ENCODE results near the gene SFI1.
"Not testable (repeated sequence)": the region's sequence is repeated elsewhere in the genome, so short reads cannot be mapped to it uniquely, and the experiment has no call there.

Gene SFI1

DNA sequence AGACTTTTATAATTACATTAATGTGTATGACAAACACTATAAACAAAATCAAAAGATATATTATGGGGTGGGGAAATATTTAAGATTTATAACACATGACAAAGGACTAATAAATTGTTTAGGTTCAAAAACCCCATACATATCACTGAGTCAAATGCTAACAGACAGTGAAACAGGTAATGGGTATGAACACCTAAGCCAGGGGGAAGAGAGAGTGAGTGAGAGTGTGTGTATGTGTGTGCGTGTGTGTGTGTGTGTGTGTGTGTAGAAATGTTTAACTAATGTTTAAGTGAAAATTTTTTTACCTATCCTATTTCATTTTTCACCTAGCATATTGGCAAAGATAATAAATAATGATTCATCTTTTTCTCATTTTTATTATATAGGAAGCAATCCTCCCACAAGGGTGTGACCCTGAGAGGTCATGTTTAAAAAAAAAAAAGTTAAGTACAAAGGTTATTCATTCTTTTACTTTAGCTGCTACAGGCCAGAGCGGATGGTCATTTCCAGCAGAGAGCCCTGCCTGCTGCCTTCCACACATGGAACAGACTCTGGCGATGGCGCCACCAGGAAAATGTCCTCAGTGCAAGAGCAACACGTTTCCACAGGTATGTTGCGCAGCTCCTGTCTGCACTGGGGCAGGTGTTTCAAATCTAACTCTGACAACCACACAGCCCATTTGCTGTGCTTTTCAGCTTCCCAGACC, 92.8 kb downstream of the SFI1 start:
- DNase-seq (ENCODE audit: low read depth), result no peak

DNA sequence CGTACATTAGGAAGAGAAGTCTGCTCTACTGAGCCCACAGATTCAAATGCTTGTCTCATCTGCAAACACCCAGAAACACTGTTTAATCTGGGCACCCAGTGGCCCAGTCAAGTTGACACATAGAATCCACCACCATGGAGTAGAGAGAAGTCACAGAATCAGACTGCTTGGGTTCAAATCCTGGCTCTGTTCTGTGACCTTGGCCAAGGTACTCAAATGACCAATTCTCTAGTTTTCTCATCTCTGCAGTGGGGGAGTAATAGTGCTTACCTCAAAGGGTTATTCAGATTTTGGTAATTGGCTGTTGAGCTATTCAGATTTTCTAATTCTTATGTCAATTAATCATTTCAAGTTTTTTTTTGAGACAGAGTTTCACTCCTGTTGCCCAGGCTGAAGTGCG, 93.8 kb downstream of the SFI1 start:
- not testable (repeated sequence) for DNase-seq (ENCODE audit: low read depth)

- DNase-seq (ENCODE audit: low read depth), result no peak
Observed at GRCh38 chr22:31595271-31595670, 98.9 kb downstream of the SFI1 start.

- no peak for DNase-seq (ENCODE audit: low read depth)
Observed at GRCh38 chr22:31602259-31602952, 106.1 kb downstream of the SFI1 start.

DNA sequence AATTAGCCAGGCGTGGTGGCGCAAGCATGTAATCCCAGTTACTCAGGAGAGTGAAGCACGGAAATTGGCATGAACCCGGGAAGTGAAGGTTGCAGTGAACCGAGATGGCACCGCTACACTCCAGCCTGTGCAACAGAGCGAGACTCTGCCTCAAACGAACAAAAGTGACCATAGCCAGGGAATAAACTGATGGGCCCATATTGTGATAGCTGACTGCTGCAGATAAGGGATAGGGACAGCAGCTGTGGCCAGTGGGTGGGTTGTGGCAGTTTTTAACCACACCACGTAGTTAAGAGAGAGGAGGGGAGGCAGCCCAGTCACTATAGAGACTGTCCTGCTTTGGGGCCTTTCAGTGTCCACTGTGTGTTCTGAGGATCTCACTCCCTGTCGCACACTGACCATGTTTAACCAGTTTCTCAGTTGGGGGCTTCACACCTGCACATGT, 106.8 kb downstream of the SFI1 start:
- DNase-seq (ENCODE audit: low read depth), result no peak

DNA sequence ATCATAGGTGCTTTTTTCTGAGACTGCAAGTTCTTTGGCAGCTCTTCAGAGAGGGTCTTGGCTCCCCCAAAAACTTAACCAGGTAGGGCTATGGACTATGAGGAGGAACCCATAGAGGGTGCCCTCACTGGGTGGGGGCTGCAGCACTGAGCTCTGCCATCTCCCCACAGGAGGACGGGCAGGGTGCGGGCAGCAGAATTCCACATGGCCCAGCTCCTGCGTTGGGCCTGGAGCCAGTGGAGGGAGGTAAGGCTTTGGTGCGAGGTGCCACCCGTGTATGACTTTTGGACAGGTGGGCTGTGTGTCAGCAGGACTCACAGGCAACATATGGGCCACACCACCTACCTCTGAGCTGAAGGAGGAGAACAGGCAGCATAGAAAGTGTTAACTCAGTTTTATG, 107.2 kb downstream of the SFI1 start:
- no peak for DNase-seq (ENCODE audit: low read depth)

DNA sequence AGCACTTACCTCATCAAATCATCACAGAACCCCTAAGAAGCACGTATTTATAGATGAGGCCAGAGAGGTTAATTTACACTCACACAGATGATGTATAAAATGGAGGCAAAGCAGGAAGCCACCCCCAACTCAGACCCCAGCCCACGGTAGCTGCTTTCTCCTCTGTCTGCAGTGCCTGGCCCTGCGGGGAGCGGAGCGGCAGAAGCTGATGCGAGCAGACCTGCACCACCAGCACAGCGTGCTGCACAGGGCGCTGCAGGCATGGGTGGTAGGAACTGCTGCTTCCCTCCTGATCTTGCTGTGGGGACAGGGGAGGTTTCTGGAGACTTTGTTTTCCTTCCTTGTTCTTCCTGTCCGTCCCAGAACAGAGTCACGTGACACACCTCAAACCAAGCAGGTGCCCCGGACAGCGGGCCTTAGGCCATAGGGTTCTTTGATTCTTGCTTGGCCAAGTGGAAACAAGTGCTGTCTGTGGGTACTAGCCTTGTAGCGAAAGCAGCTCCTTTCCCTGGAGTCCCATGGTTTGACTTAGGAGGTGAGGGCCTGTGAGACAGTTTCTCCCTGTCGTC, 107.9 kb downstream of the SFI1 start:
- DNase-seq (ENCODE audit: low read depth), result no peak

- no peak for DNase-seq (ENCODE audit: low read depth)
Observed at GRCh38 chr22:31604746-31605705, 108.7 kb downstream of the SFI1 start.

DNA sequence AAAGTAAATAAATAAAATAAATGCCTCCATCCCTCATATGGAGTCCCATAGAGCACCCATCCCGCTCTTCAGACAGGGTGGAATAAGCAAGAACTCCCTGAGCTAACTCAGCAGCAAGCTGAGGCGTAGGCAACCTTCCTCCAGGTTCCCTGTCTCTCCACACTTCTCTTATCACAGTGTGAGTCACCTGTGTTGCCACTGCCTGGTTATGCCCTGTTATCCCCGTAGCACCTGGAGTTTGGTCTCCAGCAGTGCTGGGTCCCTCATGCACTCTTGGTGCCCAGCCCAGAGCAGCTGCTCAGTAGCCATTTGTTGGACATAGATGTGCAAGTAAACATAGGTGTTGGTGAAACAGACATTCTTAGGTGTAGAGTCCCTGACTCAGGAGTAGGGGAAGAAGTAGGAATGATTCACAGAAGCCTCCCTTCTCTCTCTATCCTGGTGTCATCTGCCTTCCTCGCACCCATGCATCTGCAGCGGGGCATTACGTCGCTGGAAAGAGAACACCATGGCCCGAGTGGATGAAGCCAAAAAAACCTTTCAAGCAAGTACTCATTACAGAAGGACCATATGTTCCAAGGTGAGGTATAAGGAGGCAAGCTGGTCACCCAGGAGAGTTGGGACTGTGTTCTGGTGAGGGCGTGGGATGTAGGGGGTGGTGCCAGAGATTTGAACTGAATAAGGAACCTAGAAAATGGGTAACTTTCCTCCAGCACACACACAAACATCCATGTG, 109.7 kb downstream of the SFI1 start:
- DNase-seq (ENCODE audit: low read depth), result no peak

DNA sequence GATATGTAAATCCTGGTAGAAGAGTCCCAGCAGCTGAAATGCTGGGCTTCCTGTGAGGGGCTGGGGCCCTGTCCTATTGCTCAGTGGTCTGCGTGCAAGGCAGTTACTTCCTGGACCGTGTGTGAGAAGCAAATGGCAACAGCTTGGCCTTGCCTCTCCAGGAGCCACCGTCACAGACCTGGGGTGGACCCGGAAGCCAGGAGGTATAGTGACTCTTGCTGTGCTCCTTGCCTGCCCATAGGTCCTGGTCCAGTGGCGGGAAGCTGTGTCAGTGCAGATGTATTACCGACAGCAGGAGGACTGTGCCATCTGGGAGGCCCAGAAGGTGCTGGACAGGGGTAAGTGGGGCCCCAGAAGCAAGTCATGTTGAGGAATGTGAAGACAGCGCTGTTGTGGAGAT, 111.4 kb downstream of the SFI1 start:
- no peak for DNase-seq (ENCODE audit: low read depth)

DNA sequence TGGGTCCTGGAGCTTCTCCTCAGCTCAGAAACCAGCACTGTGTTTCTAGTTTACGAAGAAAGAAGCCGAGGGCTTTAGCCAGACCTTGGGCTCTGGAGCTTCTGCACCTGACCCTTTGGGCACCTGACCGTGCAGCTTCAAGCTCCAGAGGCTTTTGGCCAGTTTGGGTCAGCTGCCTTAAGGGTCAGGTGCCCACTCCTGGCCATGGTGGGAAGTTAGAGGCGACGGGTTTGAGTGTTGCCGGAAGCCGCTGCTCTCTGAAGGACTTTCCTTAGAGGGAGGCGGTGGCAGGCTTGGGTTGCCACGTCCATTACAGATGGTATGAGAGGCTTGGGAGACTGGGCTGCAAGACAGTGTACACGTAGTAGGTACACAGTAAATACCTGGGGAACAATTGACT, 113.4 kb downstream of the SFI1 start:
- no peak for DNase-seq (ENCODE audit: low read depth)

GRCh38 chr22:31610611-31611010, 114.3 kb downstream of the SFI1 start:
- no peak for DNase-seq (ENCODE audit: low read depth)

- DNase-seq (ENCODE audit: low read depth), result no peak
Observed at GRCh38 chr22:31611061-31611760, 114.9 kb downstream of the SFI1 start.

DNA sequence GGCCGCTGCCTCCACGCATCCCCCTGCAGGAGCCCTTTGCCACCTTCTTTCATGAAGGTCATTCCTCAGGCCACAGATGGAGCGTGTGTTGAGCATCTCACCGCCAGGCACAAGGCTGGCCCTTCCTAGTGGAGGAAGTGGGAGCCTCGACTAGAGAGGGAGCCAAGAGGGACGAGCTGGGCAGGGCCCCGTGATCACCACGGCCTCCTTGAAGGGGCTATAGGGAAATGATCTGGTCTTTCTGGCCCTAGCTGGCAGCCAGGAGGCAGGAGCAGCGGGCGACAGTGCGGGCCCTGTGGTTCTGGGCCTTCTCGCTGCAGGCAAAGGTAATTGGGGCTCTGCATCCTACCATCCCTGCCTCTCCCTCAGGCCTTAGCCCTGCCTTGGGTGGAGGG, 116.6 kb downstream of the SFI1 start:
- DNase-seq (ENCODE audit: low read depth), result no peak

- DNase-seq (ENCODE audit: low read depth), result no peak
Observed at GRCh38 chr22:31613286-31613903, 117.1 kb downstream of the SFI1 start.

DNA sequence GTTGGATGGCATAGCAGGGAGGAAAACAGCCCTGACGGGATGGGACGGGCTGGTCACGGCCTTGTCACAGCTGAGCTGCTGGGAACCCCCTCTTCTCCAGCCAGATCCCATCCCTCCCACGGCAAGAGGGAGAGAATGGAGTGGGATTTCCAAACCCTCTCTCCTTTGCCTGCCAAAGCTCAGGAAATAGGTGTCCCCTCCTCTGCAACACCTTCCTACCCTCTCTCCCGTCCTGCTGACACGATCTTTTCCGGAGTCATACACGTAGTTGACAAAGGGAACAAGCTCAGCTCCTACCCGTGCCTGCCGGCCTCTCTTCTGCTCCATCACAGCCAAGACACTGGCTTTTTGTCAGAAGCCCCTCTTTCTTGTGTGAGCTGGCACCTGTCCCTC, 117.6 kb downstream of the SFI1 start:
- DNase-seq (ENCODE audit: low read depth), result no peak

- DNase-seq (ENCODE audit: low read depth), result no peak
Observed at GRCh38 chr22:31614781-31615490, 118.6 kb downstream of the SFI1 start.

DNA sequence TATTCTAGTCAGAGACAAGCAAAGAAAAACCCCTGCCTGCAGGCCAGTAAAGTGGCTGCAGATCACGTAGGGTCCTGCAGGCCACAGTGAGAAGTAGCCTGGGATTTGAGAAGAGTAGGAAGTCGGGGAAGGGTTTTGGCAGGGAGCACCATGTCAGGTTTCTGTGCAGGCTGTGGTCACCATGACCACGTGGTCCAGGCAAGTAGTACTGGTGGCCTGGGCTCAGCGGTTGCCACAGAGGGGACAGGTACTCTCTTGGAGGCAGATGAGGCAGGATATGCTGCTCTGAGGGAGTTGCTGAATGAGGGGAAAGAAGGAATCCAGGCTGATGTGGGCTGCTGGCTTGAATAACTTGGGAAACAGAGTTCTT, 119.1 kb downstream of the SFI1 start:
- no peak for DNase-seq (ENCODE audit: low read depth)

GRCh38 chr22:31615940-31616314, 119.6 kb downstream of the SFI1 start:
- no peak for DNase-seq (ENCODE audit: low read depth)

Measured in activated T-helper 9 cell treated with anti-CD3 and anti-CD28 coated beads, Interleukin-2, amount 50 U/mL, for 16 hours (primary cell).